Mesothelial cell of epicardium (in vitro differentiated cells): ENCODE results near the gene CCT6A. TPM values are rescaled to one million over a fixed set of nuclear protein-coding genes. Genes with fewer than 3 reads are reported as not detected.
"Not testable (repeated sequence)": the region's sequence is repeated elsewhere in the genome, so short reads cannot be mapped to it uniquely, and the experiment has no call there.

Source experiments
- DNase-seq, 2 experiments: peaks; one replicate each; pipeline ENCODE4 v3.0.0; 2021; ENCODE audit warnings: low spot score in 2 of 2; ENCODE audit not compliant: unreplicated experiment in 2 of 2
- H3K27ac Mint-ChIP-seq: 2 replicates; pipeline ENCODE4 v1.8.0; 2021; ENCODE audit warnings: mixed read lengths
- H3K27me3 Mint-ChIP-seq: 2 replicates; pipeline ENCODE4 v1.8.0; 2021; ENCODE audit warnings: low read depth, mixed read lengths
- H3K36me3 Mint-ChIP-seq: 2 replicates; pipeline ENCODE4 v1.8.0; 2021; ENCODE audit warnings: mixed read lengths
- H3K4me1 Mint-ChIP-seq: 2 replicates; pipeline ENCODE4 v1.8.0; 2021; ENCODE audit warnings: mixed read lengths
- H3K4me3 Mint-ChIP-seq: 2 replicates; pipeline ENCODE4 v1.8.0; 2021; ENCODE audit warnings: mild to moderate bottlenecking, moderate library complexity, mixed read lengths
- H3K9me3 Mint-ChIP-seq: 2 replicates; pipeline ENCODE4 v1.8.0; 2021; ENCODE audit warnings: mixed read lengths
- total RNA-seq: library from RNA; stranded (reverse); gene quantifications from 3 replicates; pipeline ENCODE4 v1.2.1, GENCODE V29; 2021
- TF ChIP-seq, protein P1 (sequence below): fragments of 200-600 bp; sonication (generic); IDR thresholded peaks from one replicate; pipeline ENCODE4 v1.5.0; 2021; ENCODE audit warnings: antibody characterized with exemption; ENCODE audit not compliant: unreplicated experiment

Gene CCT6A
- total RNA-seq, 1 donor from 2014 or later = 127 TPM

DNA sequence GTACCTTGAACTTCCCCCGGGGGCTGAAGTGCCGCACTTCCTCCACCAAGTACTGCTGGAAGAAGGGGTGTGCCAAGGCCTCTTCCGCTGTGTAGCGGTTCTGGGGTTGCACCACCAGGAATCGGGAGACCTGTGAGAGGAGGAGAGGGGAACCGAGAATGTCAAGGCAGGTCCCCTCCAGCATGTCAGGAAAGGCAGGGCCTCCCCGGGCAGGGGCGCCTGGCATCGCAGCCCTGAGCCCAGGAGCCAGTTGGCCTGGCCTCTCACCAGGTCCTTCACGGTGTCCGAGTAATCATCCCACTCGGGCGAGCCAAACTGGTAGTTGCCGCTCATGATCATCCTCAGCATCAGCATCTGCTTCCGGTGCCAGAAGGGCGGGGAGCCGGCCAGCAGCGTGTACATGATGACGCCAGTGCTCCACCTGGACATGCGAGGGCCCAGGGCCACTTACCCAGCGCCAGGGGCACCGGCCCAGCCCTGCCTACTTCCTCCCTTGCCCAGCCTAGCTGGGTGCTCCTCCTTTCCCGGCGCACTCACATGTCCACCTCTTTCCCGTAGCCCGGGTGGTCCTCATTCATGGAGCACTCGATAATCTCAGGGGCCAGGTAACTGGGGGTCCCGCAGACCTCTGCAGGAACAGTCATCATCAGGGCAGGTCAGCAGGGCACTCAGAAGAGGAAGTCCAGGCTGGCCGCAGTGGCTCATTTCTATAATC lies 30.2 kb downstream of the CCT6A start:
- Mint-ChIP-seq H3K9me3 (no peaks in the 10 kb centered on the region), H3K27me3 (no peaks in the 10 kb centered on the region), H3K27ac (no peak overlapping the region), H3K4me3 (no peak overlapping the region), H3K36me3 (peaks cover 17% of the 10 kb centered on the region), H3K4me1 (no peaks in the 10 kb centered on the region)
- TF ChIP-seq, protein P1, sequence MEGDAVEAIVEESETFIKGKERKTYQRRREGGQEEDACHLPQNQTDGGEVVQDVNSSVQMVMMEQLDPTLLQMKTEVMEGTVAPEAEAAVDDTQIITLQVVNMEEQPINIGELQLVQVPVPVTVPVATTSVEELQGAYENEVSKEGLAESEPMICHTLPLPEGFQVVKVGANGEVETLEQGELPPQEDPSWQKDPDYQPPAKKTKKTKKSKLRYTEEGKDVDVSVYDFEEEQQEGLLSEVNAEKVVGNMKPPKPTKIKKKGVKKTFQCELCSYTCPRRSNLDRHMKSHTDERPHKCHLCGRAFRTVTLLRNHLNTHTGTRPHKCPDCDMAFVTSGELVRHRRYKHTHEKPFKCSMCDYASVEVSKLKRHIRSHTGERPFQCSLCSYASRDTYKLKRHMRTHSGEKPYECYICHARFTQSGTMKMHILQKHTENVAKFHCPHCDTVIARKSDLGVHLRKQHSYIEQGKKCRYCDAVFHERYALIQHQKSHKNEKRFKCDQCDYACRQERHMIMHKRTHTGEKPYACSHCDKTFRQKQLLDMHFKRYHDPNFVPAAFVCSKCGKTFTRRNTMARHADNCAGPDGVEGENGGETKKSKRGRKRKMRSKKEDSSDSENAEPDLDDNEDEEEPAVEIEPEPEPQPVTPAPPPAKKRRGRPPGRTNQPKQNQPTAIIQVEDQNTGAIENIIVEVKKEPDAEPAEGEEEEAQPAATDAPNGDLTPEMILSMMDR = no peak
- no peak for DNase-seq

DNA sequence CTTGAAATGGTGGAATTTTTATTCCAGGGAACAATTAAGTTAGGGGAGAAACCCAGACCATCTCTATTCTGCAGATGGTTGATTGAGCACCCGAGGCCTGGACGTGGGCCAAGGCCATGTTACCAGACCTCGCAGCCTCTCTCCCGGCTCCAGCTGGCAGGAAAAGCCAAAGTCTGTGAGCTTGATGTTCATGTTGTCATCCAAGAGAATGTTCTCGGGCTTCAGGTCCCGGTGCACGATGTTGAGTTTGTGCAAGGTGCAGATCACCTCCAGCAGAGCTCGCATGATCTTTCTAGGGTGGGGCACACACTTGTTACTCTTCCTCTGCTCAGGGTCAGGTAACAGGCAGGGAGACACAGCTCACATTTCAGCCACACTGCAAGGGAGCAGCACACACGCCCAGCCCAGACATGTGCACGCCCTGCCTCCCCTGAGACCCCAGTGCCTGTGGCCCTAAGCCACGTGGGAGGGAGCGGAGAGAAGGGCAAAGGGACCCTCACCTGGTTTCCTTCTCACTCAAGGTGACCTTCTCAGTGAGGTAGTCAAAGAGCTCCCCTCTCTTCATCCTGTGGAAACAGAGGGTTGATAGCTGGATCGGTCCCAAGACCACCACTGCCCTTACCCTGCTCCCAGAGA lies 31.7 kb downstream of the CCT6A start:
- no peaks in the 10 kb centered on the region for H3K9me3 Mint-ChIP-seq
- no peak overlapping the region for H3K27ac Mint-ChIP-seq
- DNase-seq = no peak
- H3K27me3 Mint-ChIP-seq = no peaks in the 10 kb centered on the region
- H3K36me3 Mint-ChIP-seq = peaks cover 17% of the 10 kb centered on the region
- no peak overlapping the region for H3K4me3 Mint-ChIP-seq
- H3K4me1 Mint-ChIP-seq = no peaks in the 10 kb centered on the region
- TF ChIP-seq, protein P1 = no peak

DNA sequence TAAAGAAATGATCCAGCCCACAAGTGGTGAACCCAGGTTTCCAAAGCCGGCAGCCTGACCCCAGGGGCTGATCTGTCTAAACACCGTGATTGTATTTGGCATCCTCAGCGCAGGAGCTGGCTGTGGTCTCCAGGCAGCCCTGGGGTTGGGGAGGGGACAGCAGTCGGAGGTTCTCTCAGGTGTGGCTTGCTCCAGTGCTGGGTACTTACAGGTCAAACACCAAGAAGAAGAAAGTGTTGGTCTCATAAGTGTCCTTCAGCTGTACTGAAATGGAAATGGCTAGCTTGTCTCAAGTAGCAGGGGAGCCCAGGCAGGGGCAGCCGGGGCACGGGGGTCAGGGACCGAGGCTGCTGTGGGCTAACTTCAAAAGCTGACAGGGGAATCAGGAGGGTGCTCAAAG lies 35.2 kb downstream of the CCT6A start:
- Mint-ChIP-seq H3K27me3 (no peaks in the 10 kb centered on the region), H3K4me3 (no peak overlapping the region), H3K9me3 (no peaks in the 10 kb centered on the region), H3K27ac (no peak overlapping the region), H3K36me3 (peaks cover 12% of the 10 kb centered on the region), H3K4me1 (no peaks in the 10 kb centered on the region)
- DNase-seq = no peak
- TF ChIP-seq, protein P1 = no peak

DNA sequence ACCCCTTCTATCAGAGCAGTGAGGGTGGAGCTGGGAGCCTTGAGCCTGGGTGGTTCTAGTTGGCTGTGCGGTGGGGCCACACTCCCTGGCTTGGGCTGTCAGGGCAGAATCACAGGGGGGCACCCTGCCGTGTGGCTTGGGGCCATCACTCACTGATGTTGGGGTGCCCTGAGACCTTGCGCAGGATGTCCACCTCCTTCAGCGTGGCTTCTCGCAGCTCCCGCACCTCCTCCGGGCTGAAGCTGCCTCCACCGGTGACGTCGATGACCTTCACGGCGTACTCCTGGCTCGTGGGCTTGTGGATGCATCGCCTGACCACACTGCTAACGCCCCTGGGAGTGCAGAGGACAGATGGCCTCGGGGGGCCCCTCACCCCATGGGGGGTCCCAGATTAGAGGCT lies 35.9 kb downstream of the CCT6A start:
- Mint-ChIP-seq H3K4me1 (no peaks in the 10 kb centered on the region), H3K9me3 (no peaks in the 10 kb centered on the region), H3K4me3 (no peak overlapping the region), H3K27me3 (no peaks in the 10 kb centered on the region), H3K36me3 (peaks cover 12% of the 10 kb centered on the region), H3K27ac (no peak overlapping the region)
- TF ChIP-seq, protein P1 = no peak
- DNase-seq = no peak

DNA sequence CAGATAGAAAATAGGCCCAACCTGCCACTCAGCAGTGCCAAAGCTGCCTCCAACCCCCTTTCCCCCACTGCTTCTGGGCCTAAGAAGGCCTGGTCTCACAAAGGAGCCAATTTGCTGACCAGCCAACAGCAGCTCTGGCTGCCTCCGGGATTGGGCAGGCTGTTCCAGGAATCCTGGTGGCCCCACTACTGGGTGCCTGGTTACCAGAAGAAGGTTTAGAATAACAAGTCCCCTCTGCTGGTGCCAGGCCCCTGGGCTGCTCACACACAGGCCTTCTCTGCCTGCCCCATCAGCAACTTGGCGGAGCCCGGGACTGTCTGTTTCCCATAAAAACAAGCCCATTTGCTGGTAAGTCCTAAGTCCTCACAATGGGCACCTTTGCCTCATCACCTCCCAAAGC lies 40.0 kb downstream of the CCT6A start:
- peaks cover 3% of the 10 kb centered on the region for H3K4me1 Mint-ChIP-seq
- H3K9me3 Mint-ChIP-seq = no peaks in the 10 kb centered on the region
- no peak overlapping the region for H3K4me3 Mint-ChIP-seq
- H3K36me3 Mint-ChIP-seq = peaks cover 8% of the 10 kb centered on the region
- no peak overlapping the region for H3K27ac Mint-ChIP-seq
- H3K27me3 Mint-ChIP-seq = no peaks in the 10 kb centered on the region
- DNase-seq = no peak
- TF ChIP-seq, protein P1 = no peak

DNA sequence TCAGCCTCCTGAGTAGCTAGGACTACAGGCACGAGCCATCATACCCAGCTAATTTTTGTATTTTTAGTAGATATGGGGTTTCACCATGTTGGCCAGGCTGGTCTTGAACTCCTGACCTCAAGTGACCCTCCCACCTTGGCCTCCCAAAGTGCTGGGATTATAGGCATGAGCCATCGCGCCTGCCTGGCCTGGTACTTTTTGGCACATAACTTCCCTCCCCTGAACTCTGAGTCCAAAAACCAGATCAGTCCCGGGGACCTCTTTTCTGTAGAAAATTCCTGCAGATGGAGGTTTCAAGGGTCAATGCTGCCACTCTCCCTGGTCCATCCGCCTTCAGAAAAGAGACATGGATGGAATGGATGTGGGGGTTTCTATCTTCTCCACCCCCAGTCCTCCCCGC lies 40.8 kb downstream of the CCT6A start:
- not testable (repeated sequence) for H3K27ac Mint-ChIP-seq, H3K4me3 Mint-ChIP-seq, H3K4me1 Mint-ChIP-seq, H3K27me3 Mint-ChIP-seq, H3K36me3 Mint-ChIP-seq, H3K9me3 Mint-ChIP-seq, DNase-seq
